ENCODE measurements around the gene TCF7L2. TPM values are rescaled to one million over a fixed set of nuclear protein-coding genes. Genes with fewer than 3 reads are reported as not detected.

The TCF7L2 gene
- total RNA-seq, 1 experiment from 2014 or later = 45.2 TPM

- peak overlapping the region; percentile 41; the same call in 1 of the 2 replicates for H3K27ac ChIP-seq (ENCODE audit: low read length)
- POLR2A ChIA-PET = no interaction called here
- DNase-seq (ENCODE audit: low read depth, low spot score) = no peak
- peaks cover 69% of the 10 kb centered on the region for H3K4me1 ChIP-seq (ENCODE audit: control insufficient read depth, insufficient read depth, low read length)
- intact Hi-C loops (cut with micrococcal nuclease; ENCODE audit: unreplicated experiment) = no loop called here
- CTCF ChIA-PET = no interaction called here
- in situ Hi-C loops (cut with HindIII; ENCODE audit: low pct_unique_long_range_greater_than_20kb, low sequenced_read_pairs) = no loop called here
- H3K36me3 ChIP-seq (ENCODE audit: control insufficient read depth, insufficient read depth, low read length) = 0 out of 2 replicates have a peak, but pooled peaks cover 3% of the 10 kb centered on the region
- no peaks in the 10 kb centered on the region for H3K27me3 ChIP-seq (ENCODE audit: control insufficient read depth, insufficient read depth, low read length)
- TF ChIP-seq TCF7L2 (IDR thresholded peaks at IDR 0.05; ENCODE audit: low read depth, low read length) = no peak
- TF ChIP-seq SIN3A (IDR thresholded peaks at IDR 0.05; ENCODE audit: borderline replicate concordance, insufficient read depth, low read depth, low read length) = no peak
- TF ChIP-seq POLR2AphosphoS5 (IDR thresholded peaks at IDR 0.05; ENCODE audit: low read depth, low read length) = no peak
- TF ChIP-seq, protein P1, sequence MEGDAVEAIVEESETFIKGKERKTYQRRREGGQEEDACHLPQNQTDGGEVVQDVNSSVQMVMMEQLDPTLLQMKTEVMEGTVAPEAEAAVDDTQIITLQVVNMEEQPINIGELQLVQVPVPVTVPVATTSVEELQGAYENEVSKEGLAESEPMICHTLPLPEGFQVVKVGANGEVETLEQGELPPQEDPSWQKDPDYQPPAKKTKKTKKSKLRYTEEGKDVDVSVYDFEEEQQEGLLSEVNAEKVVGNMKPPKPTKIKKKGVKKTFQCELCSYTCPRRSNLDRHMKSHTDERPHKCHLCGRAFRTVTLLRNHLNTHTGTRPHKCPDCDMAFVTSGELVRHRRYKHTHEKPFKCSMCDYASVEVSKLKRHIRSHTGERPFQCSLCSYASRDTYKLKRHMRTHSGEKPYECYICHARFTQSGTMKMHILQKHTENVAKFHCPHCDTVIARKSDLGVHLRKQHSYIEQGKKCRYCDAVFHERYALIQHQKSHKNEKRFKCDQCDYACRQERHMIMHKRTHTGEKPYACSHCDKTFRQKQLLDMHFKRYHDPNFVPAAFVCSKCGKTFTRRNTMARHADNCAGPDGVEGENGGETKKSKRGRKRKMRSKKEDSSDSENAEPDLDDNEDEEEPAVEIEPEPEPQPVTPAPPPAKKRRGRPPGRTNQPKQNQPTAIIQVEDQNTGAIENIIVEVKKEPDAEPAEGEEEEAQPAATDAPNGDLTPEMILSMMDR (IDR thresholded peaks at IDR 0.05) = no peak
- TF ChIP-seq, protein P2, sequence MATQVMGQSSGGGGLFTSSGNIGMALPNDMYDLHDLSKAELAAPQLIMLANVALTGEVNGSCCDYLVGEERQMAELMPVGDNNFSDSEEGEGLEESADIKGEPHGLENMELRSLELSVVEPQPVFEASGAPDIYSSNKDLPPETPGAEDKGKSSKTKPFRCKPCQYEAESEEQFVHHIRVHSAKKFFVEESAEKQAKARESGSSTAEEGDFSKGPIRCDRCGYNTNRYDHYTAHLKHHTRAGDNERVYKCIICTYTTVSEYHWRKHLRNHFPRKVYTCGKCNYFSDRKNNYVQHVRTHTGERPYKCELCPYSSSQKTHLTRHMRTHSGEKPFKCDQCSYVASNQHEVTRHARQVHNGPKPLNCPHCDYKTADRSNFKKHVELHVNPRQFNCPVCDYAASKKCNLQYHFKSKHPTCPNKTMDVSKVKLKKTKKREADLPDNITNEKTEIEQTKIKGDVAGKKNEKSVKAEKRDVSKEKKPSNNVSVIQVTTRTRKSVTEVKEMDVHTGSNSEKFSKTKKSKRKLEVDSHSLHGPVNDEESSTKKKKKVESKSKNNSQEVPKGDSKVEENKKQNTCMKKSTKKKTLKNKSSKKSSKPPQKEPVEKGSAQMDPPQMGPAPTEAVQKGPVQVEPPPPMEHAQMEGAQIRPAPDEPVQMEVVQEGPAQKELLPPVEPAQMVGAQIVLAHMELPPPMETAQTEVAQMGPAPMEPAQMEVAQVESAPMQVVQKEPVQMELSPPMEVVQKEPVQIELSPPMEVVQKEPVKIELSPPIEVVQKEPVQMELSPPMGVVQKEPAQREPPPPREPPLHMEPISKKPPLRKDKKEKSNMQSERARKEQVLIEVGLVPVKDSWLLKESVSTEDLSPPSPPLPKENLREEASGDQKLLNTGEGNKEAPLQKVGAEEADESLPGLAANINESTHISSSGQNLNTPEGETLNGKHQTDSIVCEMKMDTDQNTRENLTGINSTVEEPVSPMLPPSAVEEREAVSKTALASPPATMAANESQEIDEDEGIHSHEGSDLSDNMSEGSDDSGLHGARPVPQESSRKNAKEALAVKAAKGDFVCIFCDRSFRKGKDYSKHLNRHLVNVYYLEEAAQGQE (IDR thresholded peaks at IDR 0.05; ENCODE audit: insufficient read depth in 1 of 2, low read depth in 2 of 2, low read length in 1 of 2) = no peak
- H3K9me3 ChIP-seq (ENCODE audit: control insufficient read depth, insufficient read depth, low read depth, low read length) = no peaks in the 10 kb centered on the region
- H3K4me3 ChIP-seq (ENCODE audit: low read depth in 2 of 2, low read length in 2 of 2) = no peak overlapping the region
- no TSS peak for BruUV-seq (replicated peaks)
- ATAC-seq = no peak
Measured at GRCh38 chr10:113078282-113078907, 128.3 kb downstream of the TCF7L2 start.

DNA sequence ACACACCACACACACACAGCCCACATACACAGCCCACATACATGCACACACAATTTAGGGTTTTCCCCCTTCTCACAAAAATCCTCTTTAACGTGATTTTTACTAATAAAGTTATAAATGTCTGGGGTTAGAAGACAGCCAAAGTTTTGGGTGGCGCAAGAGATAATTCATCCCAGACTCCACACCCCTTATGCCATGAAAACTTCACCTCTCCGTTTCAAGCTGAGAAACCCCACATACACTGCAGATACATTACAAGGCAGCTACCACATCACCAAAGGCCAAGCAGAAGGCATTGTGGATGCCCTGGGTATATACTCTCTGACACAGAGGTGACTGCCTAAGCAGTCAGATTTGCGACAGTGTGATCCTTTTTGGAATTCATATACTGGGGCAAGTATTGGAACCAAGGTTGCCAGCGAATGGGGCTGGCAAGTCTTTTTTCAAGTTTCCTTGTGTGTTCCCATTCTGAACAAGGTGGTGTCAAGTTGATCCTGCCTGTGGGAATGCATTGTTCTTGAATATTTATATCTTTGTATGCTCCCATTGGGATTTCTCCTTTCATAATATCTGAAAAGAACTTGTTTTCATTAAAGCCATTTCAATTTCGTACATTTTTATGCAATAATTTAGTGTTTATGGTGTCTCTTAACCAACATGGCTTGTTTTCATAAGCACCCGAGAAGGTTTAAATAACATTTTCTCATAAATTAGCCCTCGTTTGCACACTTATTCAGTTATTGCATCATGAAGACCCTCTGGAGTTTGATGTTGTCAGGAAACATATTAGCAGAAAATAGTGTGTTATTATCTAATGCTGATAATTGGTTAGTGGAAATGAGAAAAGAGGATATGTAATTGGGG lies 130.2 kb downstream of the TCF7L2 start:
- ChIA-PET POLR2A (no interaction called here), CTCF (no interaction called here)
- no peak overlapping the region for H3K4me3 ChIP-seq (ENCODE audit: low read depth in 2 of 2, low read length in 2 of 2)
- H3K9me3 ChIP-seq (ENCODE audit: control insufficient read depth, insufficient read depth, low read depth, low read length) = no peaks in the 10 kb centered on the region
- no TSS peak for BruUV-seq (replicated peaks)
- H3K27ac ChIP-seq (ENCODE audit: low read length) = peak overlapping the region; percentile 83
- intact Hi-C loops (cut with micrococcal nuclease; ENCODE audit: unreplicated experiment) (no loop called here), in situ Hi-C loops (cut with HindIII; ENCODE audit: low pct_unique_long_range_greater_than_20kb, low sequenced_read_pairs) (no loop called here)
- no peak for TF ChIP-seq SIN3A (IDR thresholded peaks at IDR 0.05; ENCODE audit: borderline replicate concordance, insufficient read depth, low read depth, low read length)
- TF ChIP-seq, protein P1 (IDR thresholded peaks at IDR 0.05) = no peak
- no peak for ATAC-seq
- H3K36me3 ChIP-seq (ENCODE audit: control insufficient read depth, insufficient read depth, low read length) = 0 out of 2 replicates have a peak, but pooled peaks cover 3% of the 10 kb centered on the region
- H3K27me3 ChIP-seq (ENCODE audit: control insufficient read depth, insufficient read depth, low read length) = no peaks in the 10 kb centered on the region
- H3K4me1 ChIP-seq (ENCODE audit: control insufficient read depth, insufficient read depth, low read length) = peaks cover 68% of the 10 kb centered on the region
- DNase-seq (ENCODE audit: low read depth, low spot score) = no peak
